ENCODE data around the gene FANCC.

Gene FANCC

DNA sequence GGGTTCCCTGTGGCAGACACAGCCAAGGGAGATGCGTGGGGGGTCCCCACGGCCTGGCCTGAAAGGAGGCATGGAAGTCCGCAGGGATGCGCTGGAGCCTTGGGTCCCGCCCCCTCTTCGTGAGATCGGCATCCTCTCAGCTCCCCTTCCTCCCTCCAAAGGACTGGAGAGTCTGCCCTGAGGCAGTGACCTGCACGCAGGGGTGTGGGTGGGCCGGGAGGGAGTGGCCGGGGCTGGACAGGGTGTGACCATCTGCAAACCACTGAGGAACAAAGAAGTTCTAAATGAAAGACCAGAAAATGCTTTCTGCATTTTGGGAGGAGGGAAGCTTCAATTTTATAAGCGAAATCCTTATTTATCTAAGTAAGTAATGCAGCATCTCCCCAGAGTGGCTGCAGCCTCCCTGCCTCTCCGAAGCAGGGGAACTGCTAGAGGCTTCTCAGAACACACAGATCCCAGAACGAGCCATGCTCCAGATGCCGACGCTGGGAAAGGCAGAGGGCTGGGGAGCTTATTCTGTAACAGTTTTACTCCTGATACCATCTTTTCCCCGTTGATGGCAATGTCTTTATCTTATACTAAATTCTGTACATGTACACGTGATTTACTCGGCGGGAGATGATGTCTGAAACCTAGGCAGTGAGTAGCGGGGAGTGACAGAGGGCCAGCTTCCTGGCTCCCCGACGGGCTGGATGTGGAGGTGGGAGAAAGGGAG lies 221.7 kb downstream of the FANCC start:
- DNase-seq: no peak

DNA sequence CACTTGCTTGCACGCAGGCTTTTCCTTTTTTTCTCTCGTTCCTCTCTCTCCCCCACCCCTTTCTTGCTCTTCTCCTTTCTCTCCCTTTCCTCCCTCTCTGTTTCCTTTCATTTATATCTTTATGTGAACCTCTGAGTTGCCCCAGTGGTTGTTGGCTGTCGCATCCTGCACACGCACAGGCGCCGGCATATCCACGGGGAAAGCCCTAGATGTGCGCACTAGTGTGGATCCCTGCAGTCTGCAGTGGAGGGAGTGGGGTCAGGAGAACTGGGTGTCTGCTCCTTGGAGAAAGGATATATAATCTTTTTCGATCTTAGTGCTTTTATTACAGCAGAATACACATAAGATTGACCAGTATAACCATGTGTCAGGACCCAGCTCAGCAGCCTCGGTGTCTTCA lies 223.5 kb downstream of the FANCC start:
- DNase-seq: no peak

DNA sequence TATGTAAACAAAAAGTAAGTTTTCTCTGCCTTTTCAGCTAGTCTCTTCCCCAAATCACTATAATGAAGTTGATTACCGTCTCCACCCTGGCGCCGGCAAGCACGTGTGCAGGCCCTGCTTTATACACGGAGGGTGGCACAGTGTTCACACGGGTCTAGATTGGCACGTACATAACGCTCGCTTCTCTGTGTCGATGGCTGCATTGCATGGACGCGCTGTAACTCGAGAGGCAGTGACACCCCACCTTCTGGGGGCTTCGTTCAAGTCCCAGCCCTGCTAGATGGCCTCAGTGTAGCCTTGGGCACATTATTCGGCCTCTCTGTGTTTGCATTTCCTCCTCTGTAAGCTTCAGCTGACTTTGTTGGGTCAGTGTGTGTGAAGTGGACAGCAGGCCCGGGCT lies 223.9 kb downstream of the FANCC start:
- DNase-seq: no peak

DNA sequence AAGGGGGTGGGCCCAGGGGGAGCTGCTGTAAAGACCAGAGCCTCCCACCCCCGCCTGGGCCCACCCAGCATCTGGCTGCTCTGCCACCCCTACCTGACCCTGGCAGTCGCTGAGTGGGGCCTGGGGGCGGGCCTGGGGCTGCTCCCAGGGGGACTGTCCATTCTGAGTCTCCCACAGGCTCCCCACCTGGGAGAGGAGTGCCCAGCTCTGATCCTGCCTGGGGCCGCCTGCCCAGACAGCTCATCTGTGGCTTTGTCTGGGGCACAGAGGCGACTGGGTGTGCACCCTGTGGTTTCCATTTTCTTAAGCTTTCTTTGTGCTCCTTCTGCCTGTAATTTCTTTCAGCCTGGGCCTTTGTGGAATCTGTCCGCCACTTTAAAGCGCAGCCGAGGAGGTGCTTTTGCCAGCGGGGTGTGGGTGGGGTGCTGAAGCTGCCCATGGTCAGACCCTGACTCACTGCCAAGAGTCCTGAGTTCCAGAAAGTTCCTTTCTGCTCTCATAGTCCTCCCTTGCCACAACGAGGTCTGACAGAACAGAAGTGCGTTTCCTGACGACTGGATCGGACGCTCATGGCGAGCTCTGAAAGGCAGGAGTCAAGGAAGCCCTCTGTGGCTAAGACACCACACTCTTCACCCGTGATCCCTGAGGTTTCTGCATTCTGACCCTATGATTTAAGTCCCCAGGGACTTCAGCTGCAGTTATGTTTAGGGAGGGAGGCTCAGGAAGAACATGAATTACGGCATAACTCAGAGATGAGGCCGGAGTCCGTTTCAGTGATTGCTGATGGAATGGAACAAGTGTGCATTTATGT lies 225.0 kb downstream of the FANCC start:
- DNase-seq: no peak

DNA sequence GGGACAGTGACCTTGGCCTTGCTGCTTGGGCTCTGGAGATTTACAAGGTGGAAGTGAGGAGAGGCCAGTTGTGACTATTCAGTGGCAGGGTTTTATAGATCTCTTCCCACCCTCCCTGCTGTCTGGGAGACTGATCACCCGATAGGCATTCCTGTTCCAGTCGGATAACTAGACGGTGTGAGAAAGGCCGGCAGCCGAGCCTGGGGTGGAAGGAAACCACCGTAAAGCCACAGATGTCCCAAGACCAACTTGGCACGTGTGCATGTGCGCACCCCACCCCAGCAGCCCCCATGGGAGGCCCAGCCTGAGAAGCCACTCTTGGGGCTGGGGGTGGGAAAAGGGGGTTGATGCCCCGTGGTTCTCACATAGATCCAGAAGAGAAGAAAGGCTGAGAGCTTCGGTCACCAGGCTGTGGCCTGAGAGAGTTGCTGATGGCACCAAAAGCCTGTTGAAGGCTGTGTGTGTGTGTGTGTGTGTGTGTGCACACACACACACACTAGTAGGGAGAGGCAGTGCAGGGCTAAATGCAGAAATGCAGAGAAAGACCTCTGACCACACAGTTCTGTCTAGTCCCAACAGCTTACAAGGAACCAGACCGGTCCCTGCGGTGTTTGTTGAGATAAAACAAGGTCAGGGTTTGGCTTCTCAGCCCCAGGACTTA lies 225.8 kb downstream of the FANCC start:
- no peak for DNase-seq

DNA sequence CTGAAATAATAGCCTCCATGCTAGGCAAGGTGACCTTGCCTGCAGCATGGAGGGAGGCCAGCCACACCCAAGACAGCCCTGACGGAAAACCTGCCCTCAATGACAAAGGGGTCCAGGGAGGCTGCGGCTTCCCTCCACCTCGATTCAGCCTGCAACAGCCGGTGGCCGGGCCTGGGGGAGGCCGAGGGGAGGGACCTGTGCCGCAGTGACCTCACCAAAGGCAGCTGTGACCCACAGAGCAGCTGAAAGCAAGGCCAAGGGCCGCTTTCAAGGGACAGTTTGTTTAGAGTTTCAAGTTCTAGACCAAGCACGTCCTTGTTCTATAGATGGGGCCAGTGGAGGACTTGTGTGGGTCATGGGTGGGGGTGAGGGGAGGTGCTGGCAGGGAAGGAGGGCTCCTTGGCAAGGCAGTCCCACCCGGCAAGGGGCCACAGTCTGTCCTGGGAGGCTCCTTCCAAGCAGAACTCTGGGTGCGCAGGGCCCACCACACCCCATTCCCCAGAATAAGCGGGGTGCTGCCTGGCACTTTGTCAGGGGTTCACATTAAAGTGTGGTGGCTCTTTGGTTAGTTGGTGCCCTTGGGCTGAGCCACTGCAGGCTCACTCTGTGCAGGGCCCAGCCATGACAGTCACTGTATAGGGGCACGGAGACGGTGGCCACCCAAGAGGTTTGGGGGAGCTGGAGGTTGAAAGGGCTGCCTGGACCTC lies 226.5 kb downstream of the FANCC start:
- DNase-seq: no peak

DNA sequence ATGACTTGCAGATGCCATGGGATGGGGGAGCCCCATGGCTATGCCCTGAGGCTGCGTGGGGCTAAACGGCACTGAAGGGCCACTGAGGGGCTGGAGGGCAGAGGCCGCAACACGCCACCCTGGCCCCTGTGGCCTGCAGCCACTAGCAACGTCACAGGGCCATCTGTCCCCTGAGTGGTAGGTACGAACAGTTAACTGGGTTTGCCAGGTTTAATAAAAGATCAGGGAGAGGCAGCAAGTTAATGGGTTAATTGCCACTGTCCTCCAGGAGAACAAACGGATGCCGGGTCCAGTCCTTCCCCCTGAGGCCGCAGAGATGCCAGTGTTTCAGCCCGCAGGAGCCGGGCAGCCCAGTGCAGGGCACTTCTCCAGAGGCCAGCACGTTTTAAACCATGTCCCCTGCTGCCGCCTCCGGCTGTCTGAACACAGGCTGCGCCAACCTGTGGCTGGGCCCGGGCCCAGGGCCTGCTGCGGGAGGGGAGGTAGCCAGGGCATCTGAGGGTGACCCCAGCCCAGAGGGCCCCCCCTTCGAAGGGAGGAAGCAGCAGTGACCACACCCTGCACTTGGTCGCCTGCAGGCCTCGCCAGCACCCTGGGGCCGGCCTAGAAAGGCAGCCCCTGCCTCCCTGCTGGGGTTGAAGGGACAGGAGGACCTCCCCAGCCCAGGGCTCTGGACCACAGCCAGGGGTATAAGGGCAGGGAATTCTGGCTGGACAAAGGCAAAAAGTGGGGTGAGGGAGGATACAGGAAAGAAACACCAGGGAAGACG lies 227.3 kb downstream of the FANCC start:
- DNase-seq: no peak

DNA sequence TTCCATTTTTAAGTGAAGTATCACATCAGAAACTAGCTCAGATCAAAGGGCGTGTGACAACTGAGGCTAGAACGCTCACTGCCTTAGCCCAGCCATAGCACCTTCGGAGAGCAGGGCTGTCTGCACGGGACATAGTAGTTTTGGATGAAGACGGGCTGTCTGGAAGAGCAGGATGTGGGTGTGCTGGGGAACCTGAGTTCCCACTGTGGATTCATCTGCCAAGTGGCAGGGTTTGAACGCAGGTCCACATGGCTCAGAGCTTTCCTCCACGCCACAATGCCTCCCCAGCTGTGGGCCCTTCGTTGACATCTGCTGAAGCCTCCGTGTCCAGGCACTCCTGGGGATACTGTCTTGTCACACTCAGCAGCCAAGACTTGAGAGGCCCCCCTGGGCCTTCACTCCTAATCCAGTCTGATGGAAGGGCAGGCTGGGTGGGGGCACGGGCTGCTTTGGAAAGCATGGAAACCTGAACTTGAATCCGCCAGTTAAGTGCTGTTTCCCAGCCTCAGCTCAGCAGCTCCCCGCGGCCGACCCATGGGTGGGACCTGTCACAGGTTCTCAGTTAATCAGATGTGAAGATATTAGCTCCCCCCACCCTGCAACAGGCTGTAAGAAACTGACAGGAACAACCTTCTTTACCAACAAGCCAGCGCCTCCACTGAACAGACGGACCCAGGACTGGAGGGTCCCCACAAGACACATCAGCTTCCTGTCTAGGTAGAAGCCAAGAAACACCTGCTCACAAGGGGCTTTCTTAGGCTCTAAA lies 228.1 kb downstream of the FANCC start:
- no peak for DNase-seq

DNA sequence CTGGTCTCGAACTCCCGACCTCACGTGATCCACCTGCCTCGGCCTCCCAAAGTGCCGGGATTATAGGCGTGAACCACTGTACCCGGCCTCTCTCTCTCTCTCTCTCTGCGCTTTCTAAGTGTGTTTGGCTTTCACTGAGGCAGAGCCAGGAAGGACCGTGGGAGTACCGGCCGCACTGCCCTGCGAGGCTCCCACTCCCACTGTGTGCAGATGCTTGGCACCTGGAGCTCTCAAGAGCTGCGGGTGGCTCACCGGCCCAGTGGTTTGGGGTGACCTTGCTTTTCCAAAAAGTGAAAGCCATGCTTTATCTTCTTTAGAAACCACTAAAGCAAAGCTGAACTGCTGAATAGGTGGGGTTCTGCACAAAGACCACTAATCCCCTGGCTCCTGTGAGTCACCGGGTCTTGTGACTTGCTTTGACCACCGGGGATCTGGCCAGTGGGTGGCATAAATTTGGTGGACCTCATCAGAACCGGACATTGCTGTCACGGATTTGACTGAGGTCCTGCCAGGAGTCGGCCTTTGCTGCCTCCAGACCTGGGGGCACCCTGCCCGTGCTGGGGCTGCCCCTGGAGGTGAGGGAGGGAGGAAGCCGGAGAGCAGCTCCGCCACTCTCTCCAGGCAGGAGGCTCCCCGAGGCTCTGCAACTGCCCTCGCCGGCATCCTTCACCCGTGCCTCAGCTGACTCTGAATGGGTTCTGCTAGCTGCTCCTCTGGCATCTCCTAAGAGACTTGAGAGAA lies 228.9 kb downstream of the FANCC start:
- DNase-seq: no peak

DNA sequence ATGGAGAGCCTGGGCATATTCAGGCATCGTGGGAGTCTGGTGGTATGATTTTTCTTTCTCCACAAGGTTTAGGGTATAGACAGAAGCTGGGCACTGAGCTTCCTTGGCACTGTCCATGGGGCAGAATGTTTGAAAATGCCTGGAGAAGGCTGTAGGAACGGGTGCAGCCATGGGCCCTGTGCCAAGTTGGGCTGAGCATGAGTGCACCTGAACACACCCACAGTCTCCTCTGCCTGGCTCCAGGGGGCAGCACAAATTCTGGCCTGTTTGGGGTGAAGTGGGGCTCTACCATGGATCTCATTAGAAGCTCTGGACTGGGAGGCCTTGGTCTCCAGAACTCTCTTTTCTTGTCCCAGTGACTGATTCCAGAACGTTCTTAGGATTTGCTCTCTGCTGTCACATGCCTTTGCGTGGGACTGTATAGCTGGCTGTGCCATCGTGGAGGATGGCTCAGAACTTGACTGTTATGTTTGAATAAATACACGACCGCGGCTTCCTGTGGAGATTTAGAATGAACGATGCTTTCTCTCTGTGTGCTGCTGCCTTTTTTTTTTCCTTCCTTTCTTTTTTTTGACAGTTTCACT lies 229.8 kb downstream of the FANCC start:
- DNase-seq: no peak

DNA sequence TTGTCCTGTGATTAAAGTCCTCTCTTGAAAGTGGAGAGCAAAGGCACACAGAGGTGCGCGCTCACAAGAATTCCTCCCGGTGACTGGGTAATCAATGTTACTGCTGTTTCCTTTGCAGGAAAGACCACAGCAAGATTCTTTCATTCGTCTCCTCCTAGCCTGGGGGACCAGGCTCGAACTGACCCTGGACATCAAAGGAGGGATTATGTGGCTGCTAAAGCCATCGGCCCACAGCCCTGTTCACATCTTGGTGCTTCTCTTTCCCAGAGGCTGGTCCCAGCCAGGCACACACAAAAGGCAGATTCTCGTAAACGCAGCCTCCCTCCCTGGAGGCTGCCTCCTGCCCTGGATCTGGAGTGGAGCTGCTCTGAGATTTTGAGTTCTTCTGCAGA lies 230.9 kb downstream of the FANCC start:
- no peak for DNase-seq

DNA sequence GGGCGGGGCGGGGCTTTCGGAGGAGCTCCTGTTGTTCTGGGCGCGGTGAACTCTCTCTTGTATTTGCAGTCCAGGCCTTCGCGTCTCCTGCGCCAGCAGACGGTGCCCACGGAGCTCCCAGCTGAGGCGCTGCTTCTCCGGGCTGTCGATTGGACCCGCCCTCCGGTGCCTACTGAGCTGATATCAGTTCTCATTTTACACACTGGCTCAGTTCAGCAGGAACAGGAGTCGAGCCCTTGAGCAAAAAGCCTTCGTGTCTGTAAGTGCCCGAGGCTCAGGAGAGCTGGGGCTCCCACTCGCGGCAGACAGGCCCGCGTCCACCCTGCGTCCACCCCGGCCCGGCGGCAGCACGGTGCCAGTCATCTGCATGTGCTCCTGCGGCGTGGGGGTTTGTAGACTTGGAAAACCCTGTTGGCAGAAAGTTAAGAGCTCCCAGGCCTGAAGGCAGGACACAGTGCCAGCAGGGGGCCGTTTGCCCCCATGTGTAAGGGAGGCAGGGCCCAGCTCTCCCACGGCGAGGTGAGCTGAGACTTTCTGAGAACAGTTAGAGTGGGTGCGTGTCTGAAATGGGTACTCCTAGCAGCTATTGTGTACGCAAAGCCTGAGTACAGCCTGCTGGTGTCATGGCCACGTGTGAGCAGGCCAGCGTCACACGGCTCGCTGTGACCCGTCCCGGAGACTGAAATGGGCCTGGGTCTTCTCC lies 231.5 kb downstream of the FANCC start:
- no peak for DNase-seq

DNA sequence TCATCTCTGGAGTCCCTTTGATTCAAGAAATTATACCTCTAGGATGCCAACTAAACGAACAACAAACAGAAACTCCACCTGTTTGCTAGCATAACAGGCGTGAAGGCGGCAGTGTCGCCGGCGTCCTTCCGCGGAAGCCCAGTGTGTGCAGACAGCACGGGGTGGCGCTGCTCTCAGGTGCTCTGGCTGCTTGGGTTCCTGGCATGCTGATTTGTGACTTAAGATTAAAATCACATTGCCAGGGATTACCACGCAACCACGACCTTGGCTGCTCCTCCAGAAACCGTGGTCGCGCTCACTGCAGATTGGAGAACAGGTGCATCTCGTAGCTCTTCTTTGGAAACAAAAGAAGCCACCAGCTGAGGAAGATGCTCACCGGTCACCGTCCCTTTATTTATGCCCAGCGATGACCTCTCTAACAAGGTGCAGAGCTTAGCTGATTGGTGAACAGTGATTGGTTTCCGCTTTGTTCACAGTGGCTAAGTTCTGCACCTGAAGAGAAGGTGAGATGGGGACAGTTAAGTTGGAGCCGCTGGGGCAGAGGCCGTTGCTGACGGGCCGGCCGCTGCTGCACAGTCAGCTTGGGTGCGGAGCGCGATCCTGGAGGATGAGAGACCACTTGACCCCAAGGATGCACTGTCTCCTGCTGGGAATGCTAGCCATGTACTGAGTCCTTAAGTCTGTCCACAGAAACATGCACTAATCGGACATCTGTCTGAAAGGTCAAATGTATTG lies 232.3 kb downstream of the FANCC start:
- no peak for DNase-seq

DNA sequence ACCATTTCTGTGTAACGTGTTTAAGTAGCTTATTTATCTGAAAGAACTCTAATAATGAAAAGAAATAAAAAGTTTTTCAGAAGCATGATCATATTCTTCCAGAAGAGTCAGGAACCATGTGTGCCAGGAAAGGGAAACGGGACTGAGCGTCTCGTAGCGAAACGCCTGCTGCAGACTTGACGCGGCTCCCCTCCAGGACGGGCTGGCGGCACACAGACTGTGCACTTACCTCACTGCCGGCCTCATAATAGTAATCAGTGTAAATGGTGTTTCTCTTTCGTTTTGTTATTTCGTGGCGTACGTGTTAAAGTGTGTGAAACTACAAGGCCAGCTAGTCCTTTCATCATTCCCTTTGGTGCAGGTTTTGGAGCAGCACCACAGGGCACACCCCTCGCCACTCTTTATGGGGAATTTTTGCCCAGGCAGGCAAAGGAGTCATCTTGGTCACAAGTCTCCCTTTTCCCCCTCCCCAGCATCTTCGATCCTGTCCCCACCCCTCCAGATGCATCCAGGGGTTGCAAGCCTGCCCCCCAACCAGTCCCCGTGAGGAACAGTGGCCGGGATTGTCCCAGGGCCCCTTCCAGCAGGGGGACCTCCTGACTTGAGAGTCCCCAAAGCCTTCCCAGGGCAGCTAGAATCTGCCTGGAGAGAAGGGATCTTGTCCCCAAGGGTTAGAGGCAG lies 233.1 kb downstream of the FANCC start:
- no peak for DNase-seq

DNA sequence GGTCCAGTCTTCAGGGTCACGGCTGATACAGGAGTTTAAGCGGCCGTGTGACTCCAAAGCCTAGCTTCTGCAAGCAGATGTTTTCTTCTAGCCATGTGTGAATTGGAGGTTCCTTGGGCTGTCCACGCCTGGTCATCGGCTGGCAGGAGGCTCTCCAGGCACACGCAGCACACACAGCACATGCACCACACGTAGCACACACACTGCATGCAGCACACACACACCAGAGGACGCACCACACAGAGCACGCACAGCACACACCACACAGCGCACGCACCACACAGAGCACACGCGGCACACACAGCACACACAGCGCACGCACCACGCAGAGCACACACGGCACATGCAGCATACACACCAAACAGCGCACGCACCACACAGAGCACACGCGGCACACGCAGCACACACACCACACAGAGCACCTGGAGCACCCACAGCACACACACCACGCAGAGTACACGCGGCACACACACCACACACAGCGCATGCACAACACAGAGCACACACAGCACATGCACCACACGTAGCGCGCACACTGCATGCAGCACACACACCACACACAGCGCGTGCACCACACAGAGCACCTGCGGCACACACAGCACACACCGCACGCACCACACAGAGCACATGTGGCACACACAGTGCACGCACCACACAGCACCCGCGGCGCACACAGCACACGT lies 234.3 kb downstream of the FANCC start:
- DNase-seq: no peak

DNA sequence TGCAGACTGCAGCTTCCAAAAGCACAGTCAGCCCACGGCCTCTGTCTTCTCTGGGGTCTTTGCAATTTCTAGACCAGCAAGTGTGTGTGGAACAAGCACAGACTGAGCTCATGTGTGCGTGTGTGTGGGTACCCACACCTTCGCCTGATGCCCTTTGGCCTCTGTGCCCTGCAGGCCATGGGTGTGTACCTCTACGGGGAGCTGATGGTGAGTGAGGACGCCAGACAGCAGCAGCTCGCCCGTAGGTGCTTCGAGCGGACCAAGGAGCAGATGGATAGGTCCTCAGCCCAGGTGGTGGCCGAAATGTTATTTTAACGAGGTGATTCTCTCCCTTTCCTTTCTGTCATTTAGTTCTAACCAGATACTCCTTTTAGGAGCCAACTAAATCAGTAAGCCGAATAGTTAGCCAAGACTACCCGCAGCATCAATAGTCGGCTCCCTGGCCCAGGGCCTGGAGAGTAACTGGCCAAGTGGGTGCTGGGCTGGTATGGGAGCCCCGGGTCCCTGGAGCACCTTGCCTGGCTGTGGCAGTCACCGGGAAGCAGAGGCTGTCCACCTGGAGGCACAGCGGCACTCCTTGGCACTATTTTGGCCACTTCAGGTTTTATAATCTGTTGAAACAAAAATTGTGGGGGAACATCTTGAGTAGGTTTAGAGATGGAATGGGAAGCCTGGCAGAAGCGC lies 235.0 kb downstream of the FANCC start:
- no peak for DNase-seq

DNA sequence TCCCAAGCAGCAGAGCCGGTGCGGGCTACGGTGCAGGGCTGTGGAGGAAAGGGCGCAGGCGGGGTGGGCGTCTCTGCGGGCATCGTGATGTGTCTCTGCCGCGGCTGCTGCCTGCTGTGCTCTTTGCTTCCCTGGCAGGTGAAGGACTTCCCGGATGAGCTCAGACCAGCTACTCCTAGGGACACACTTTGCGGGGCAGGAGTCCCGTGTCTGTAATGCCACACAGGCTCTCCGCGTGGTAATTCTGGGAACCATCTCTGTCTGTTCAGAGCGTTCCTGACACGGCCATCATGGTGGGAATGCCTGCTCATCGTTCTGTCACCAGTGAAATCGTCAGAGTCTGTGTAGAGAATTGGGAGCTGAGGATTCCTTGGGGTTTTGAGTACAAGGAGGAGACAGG lies 235.5 kb downstream of the FANCC start:
- no peak for DNase-seq
